Suppressor macrophage (primary cell): Measurements from ENCODE around the gene PLA2G4B.
A peak's percentile ranks its signal among the peaks of the same experiment; 100 is the strongest.

ENCODE experiments used
- DNase-seq, 4 experiments: peaks; one replicate each; pipeline ENCODE4 v3.0.0-alpha.2; 2020 to 2022

PLA2G4B gene

GRCh38 chr15:41872166-41872747 is 33.6 kb downstream of the PLA2G4B start:
- no peak for DNase-seq

GRCh38 chr15:41873711-41874110 is 35.1 kb downstream of the PLA2G4B start:
- no peak for DNase-seq

GRCh38 chr15:41874736-41875135 is 36.1 kb downstream of the PLA2G4B start:
- DNase-seq, result no peak

GRCh38 chr15:41876007-41876406 is 37.4 kb downstream of the PLA2G4B start:
- DNase-seq, result no peak

- no peak for DNase-seq
These were observed 38.0 kb downstream of the PLA2G4B start for GRCh38 chr15:41876689-41877088.

GRCh38 chr15:41877631-41878354 is 39.1 kb downstream of the PLA2G4B start:
- no peak for DNase-seq

GRCh38 chr15:41878355-41878699 is 39.7 kb downstream of the PLA2G4B start:
- no peak for DNase-seq

GRCh38 chr15:41879321-41879845 is 40.7 kb downstream of the PLA2G4B start:
- no peak for DNase-seq

GRCh38 chr15:41880156-41880877 is 41.7 kb downstream of the PLA2G4B start:
- DNase-seq, result no peak

- no peak for DNase-seq
These were observed 42.4 kb downstream of the PLA2G4B start for GRCh38 chr15:41881086-41881485.

GRCh38 chr15:41881550-41881919 is 42.9 kb downstream of the PLA2G4B start:
- DNase-seq, result no peak

GRCh38 chr15:41881920-41882688 is 43.5 kb downstream of the PLA2G4B start:
- DNase-seq, result no peak

- peak in 2 of 4 experiments; percentile 23 to 31 for DNase-seq
These were observed 44.2 kb downstream of the PLA2G4B start for GRCh38 chr15:41882689-41883483.

GRCh38 chr15:41883484-41883825 is 44.8 kb downstream of the PLA2G4B start:
- DNase-seq, result no peak

- no peak for DNase-seq
These were observed 45.8 kb downstream of the PLA2G4B start for GRCh38 chr15:41884458-41884857.

- no peak for DNase-seq
These were observed 46.7 kb downstream of the PLA2G4B start for GRCh38 chr15:41885321-41885720.

- no peak for DNase-seq
These were observed 47.2 kb downstream of the PLA2G4B start for GRCh38 chr15:41885841-41886240.

- no peak for DNase-seq
These were observed 48.1 kb downstream of the PLA2G4B start for GRCh38 chr15:41886741-41887140.

- DNase-seq, result no peak
These were observed 48.5 kb downstream of the PLA2G4B start for GRCh38 chr15:41887161-41887560.

- no peak for DNase-seq
These were observed 49.2 kb downstream of the PLA2G4B start for GRCh38 chr15:41887893-41888292.

GRCh38 chr15:41888662-41889253 is 50.1 kb downstream of the PLA2G4B start:
- DNase-seq, result peak in 3 of 4 experiments; percentile 30 to 55 (median 48)
